ENCODE results near the gene IFFO2.

DNA sequence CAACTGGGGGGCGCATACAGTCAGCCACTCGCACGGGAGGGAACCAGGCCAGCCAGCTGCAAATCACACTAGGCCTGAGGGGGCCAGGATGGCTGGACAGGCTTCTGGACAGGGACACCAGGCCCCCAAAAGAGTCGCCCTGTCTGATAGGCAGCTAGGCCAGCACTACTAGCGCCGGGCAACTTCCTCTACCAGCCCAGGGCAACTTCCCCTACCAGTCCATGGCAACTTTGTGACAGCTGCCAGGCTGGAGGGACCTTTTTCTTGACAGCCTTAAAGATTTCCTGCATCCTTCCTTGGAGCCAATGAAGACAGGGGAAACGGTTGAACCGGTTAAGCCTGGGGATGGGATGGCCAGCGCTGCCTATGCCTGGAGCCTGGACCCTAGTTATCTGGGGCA is 5.1 kb downstream of the IFFO2 start:
- TF ChIP-seq, protein P1, sequence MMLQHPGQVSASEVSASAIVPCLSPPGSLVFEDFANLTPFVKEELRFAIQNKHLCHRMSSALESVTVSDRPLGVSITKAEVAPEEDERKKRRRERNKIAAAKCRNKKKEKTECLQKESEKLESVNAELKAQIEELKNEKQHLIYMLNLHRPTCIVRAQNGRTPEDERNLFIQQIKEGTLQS (IDR thresholded peaks at IDR 0.05; ENCODE audit: insufficient read depth, low read depth, low read length): no peak
- TF ChIP-seq, protein P2, sequence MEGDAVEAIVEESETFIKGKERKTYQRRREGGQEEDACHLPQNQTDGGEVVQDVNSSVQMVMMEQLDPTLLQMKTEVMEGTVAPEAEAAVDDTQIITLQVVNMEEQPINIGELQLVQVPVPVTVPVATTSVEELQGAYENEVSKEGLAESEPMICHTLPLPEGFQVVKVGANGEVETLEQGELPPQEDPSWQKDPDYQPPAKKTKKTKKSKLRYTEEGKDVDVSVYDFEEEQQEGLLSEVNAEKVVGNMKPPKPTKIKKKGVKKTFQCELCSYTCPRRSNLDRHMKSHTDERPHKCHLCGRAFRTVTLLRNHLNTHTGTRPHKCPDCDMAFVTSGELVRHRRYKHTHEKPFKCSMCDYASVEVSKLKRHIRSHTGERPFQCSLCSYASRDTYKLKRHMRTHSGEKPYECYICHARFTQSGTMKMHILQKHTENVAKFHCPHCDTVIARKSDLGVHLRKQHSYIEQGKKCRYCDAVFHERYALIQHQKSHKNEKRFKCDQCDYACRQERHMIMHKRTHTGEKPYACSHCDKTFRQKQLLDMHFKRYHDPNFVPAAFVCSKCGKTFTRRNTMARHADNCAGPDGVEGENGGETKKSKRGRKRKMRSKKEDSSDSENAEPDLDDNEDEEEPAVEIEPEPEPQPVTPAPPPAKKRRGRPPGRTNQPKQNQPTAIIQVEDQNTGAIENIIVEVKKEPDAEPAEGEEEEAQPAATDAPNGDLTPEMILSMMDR (IDR thresholded peaks at IDR 0.05; ENCODE audit: control extremely low read depth in 1 of 3, insufficient read depth in 1 of 3, low read depth in 1 of 3, low read length in 3 of 3): no peak
- TF ChIP-seq SIN3A (conservative IDR thresholded peaks at IDR 0.05 in 1 of 2, IDR thresholded peaks at IDR 0.05 in 1 of 2; ENCODE audit: low read depth in 1 of 2, low read length in 2 of 2) (no peak), GABPA (IDR thresholded peaks at IDR 0.05; ENCODE audit: borderline replicate concordance, insufficient read depth, low read length) (no peak), BRCA1 (IDR thresholded peaks at IDR 0.05; ENCODE audit: low read depth, low read length) (no peak), EZH2 (IDR thresholded peaks at IDR 0.05; ENCODE audit: low read depth, low read length, severe bottlenecking) (no peak), POLR2AphosphoS5 (IDR thresholded peaks at IDR 0.05; ENCODE audit: low read depth, low read length) (no peak), POLR2A (IDR thresholded peaks at IDR 0.05; ENCODE audit: control extremely low read depth in 1 of 2, low read depth in 2 of 2, low read length in 2 of 2) (no peak), TAF7 (optimal IDR thresholded peaks at IDR 0.05; ENCODE audit: borderline replicate concordance, low read depth, low read length) (no peak), SUZ12 (IDR thresholded peaks at IDR 0.05; ENCODE audit: low read length) (no peak), JUN (IDR thresholded peaks at IDR 0.05; ENCODE audit: low read depth, low read length) (no peak), TCF12 (IDR thresholded peaks at IDR 0.05; ENCODE audit: low read depth, low read length) (no peak)
